Measurements from ENCODE around the gene TNFRSF4. TPM values are rescaled to one million over a fixed set of nuclear protein-coding genes. Genes with fewer than 3 reads are reported as not detected.
"Not testable (repeated sequence)": the region's sequence is repeated elsewhere in the genome, so short reads cannot be mapped to it uniquely, and the experiment has no call there.

Gene TNFRSF4
- polyA plus RNA-seq, 1 donor: 3.2 TPM

DNA sequence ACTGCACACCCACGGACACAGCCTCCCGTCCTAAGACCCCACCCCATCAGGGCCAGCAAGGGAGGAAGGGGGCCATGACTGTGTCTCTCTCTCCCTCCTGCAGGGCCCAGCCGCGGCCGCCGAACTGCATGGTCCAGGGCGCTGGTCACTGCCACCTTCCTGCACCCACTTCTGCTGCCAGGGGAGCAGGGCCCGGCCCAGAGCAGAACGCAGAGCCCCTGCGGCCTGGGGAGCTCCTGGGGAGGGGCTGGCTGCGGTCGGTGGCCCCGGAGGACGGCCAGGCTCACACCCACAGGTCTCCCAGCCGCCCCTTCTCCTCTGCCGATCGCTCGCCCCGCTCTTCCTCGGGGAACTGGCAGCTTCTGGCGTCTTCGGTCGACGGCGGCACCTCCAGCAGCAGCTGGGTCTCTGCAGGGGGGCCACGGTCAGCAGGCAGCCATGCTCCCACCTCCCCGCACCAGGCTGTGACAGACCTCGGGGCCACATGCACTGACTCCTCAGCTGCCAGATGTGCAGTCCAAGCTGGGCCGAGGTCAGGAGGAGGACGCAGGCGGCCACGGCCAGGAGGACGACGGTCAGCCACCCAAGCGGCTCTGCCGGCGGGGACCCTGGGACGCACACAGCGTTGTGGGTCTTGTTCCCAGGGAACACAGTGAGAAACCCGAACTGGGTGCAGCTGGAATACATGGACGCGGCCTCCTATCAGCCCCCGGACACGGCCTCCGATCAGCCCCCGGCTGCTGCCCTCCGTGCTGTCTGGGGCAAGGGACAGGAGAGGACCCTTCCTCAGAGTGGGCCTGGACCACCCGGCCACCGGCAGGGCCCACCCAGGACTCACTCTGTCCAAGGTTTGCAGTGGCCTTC is 10.2 kb downstream of the TNFRSF4 start:
- no peak for DNase-seq (ENCODE audit: low read depth)

DNA sequence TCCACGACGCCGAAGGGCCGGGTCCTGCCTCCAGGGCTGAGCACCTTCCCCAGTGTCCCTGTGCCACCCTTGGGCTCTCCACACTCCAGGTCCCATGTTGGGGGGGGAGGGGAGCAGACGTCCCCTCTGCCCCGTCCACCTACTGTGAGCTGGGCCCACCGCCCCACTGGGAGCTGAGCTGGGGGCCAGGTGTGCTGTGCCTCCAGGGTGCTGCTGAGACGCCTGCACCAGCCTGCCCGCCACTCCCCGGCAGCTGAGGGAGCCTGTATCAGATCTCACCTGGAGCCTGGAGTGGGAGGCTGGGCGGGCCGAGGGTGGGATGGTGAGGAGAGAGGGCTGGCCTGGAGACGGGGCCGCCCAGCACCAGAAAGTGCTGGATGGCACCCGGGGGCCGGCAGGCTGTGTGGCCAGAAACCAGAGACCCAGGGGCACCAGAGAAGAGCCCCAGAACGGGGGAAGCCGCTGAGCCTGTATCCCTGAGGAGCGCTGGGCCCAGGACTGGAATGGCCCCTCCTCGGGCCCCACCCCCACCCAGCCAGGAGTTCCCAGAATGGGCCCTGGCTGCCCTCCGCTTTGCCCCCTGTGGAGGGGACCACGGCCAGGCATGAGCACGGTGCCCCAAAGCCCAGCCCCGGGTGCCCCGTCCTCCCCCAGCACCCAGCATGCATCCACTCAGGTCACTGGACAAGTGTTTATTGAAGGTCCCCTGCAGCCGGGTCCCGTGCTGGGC is 11.0 kb downstream of the TNFRSF4 start:
- DNase-seq (ENCODE audit: low read depth): no peak

DNA sequence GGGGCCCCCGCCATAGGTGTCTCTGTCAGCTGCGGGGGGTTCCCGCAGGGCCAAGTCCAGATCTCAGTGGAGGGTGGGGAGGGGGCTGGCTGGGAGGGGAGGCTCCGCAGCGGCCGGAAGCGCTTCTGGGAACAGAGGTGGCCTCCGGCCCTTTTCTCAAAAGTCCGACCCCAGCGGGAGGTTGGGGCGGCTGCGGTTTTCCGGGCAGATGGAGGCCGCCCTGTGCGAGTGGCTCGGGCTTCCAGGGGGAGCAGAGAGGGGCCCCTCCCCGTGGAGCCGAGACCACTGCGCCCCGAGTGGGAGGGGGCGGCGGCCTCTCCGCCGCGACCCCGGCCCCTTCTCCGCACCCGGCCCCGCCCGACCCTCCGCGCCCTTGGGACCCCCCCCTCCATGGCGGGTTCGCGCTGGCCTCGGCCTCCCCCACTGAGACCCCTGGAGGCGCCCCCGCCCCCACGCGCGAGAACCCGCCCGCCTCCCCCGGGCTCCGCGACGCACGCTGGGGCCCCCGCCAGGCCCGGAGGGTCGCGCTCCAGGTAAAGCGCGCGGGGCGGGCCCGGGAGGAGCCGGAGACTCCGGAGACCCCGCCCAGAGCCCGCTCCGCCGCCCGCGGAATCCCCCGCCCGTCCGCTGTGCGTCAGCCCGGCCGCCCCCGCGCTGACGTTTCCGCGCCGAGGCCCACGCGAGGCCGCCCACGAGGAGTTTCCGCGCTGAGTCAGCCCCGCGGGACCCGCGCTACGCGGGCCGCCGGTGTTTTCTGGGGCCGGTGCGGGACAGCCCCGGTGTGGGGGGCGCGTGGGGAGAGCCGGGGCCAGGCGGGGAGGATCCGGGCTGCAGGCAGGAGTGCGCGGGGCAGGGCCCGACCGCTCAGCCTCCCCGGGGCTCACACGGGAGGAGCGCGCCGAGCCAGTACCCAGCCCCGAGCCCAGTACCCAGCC is 12.8 kb downstream of the TNFRSF4 start:
- no peak for DNase-seq (ENCODE audit: low read depth)

DNA sequence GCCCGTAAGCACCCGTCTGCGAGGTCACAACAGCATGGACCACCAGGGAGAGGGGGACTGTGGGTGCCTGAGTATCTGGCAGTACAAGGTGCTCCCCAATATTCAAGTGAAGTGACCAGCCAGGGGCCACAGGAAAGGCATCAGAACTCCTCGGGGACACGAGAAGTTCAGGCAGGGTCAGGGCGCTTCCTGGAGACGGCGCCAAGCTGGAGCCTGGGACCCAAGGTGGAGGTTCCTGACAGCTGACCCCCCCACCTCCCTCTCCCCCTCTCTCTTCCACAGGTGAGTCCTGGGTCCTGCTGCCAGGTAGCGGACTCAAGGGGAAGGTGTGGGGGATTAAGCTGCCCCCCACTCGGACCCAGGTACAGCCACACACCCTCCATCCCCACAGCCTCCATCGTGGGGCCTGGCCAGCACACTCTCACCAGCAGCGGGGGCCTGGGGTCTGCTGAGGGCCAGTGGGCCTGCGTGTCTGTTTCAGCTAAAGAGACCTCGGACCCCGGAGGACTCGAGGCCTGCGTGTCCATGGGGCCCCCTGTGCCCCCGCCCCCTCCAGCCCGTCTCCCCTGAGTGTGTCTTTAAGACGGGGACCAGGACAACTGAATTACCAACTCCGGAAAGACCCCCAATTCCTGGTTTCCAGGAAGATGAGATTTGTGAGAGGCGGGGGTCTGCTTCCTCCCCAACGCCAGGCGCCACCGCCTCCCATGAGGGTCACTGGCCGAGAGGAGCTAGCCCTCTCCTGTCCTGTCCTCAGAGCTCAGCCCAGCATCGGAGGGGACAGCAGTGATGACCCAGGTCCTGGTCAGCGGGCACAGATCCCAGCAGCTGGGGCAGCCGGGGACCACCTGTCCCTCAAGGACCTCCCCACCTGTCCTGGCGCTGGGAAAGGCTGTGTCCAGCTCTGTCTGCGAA is 13.7 kb downstream of the TNFRSF4 start:
- DNase-seq (ENCODE audit: low read depth): no peak

DNA sequence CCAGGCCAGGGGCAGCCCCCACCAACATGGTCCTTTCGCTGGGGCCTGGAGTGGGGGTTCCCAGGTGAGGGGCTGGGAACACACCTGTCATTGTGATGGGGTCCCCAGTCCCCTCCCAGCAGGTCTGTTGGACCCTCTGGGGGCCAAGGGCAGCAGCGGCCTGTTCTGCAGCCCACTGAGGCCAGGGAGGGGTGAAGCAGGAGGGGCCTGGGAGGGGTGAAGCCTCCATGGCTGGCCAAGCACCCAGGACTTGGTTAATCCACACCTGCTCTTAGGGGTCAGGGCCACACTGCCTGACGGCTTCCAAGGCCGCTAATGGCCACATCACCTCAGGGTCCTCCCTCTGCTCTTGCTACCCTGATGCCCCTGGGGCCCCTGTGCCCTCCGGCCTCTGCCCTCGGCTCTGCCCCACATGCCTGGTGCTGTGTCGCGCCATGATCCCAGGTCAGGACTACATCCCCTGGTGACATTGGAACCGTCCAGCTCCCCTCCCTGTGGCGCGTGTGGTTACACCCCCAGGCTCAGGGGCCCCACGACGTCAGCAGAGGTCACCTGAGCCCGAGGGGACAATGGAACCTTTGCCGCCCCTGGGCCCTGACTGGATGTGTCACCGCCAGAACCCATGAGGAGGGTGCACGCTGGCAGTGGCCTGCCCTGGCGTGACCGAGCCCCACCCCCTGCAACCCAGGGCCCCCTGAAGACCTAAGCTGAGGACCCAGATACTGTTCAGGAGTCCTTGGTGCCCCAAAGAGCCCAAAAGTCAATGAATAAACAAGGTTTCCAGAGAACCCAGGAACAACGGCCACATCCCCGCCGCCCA is 14.6 kb downstream of the TNFRSF4 start:
- no peak for DNase-seq (ENCODE audit: low read depth)

DNA sequence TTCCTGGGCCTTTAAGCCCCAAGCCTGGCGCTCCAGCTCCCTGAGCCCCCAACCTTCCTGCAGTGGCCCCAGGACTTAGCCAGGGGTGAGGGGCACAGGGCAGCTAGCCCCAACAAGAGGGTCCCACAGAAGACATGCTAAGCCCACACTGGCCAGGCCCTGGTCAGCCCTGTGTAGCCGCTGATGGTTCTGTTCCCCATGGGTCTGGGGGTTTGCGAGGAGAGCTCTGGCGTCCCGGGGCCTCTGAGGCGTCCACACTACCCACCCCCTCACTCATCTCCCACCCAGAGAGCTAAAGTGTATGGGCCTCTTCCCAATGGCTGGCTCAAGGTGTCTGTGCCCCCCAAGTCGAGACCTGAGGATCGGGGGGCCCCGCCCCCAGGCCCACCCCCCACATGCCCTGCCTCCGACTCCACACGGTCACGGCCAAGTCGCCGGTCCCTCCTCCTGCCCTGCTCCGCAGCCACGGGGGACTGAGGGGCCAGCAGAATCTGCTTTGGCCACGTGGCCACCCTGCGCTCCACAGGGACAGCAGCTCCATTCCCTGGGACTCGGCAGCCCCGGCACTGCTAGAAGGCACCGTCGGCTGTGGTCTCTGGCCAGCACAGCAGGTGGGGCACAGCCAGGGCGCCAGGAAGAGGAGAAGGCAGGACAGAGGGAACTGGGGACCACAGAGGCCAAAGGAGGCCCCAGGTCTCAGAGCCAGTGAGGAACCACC is 15.4 kb downstream of the TNFRSF4 start:
- no peak for DNase-seq (ENCODE audit: low read depth)

DNA sequence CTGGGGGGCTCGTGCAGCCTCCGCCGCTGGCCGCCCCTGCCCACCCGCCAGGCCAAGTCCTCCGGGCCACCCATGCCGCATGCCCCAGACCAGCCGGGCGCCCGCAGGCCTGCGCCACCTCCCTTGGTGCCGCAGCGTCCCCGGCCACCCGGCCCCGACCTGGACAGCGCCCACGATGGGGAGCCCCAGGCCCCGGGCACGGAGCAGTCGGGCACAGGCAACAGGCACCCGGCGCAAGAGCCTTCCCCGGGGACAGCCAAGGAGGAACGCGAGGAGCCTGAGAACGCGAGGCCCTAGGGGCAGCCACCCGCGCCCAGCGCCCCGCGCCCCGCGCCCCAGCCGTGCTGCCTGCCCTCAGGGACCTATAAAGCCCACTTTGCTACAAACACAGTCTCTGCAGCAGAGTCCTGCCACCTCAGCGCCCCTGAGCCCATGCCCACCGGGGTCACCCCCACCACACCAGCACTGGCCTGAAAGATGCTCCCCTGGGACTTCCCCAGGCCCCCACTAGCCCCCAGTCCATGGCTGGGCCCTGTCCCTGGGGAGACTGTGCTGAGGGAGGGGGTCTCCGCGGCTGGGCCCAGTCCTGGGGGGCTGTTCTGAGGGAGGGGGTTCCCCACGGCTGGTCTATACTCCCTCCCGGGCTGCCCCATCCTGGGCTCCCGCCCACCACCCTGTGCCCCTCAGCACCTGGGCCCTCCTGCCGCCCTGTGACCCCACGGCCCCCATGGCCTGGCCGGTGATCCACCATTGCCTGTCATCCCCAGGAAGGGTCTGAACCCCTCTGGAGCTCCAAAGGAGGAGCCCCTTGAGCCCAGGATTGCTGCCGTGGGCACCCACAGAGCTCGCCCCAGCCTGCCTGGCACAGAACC is 16.2 kb downstream of the TNFRSF4 start:
- DNase-seq (ENCODE audit: low read depth): no peak

GRCh38 chr1:1197188-1197500 is 16.8 kb downstream of the TNFRSF4 start:
- no peak for DNase-seq (ENCODE audit: low read depth)

GRCh38 chr1:1196431-1197187 is 17.3 kb downstream of the TNFRSF4 start:
- DNase-seq (ENCODE audit: low read depth): no peak

DNA sequence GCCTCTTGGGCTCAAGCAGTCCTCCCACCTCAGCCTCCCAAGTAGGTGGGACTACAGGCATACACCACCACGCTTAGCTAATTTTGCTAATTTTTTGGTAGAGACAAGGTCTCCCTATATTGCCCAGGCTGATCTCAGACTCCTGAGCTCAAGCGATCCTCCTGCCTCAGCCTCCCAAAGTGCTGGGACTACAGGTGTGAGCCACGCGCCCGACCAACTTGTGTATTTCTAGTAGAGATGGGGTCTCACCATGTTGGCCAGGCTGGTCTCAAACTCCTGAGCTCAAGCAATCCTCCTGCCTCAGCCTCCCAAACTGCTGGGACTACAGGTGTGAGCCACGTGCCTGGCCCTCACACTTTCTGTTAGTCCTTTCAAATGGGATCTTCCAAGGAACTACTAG is 18.2 kb downstream of the TNFRSF4 start:
- not testable (repeated sequence) for DNase-seq (ENCODE audit: low read depth)

GRCh38 chr1:1194723-1195122 is 19.2 kb downstream of the TNFRSF4 start:
- no peak for DNase-seq (ENCODE audit: low read depth)

DNA sequence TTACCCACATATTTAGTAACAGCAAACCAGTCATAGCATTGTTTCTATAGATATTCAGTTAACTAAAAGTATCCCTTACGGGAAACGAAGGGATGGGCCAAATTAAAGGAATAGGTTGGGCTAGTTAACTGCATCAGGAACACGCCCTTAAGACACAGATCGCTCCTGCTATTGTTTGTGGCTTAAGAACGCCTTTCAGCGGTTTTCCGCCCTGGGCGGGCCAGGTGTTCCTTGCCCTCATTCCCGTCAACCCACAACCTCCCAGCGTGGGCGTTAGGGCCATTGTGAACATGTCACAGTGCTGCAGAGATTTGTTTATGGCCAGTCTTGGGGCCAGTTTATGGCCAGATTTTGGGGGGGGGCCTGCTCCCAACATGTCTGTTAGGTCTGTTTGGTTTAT is 22.2 kb downstream of the TNFRSF4 start:
- no peak for DNase-seq (ENCODE audit: low read depth)

- no peak for DNase-seq (ENCODE audit: low read depth)
Measured at GRCh38 chr1:1189111-1189510, 24.8 kb downstream of the TNFRSF4 start.

GRCh38 chr1:1187938-1188337 is 26.0 kb downstream of the TNFRSF4 start:
- DNase-seq (ENCODE audit: low read depth): no peak

- DNase-seq (ENCODE audit: low read depth): no peak
Measured at GRCh38 chr1:1185101-1185765, 28.7 kb downstream of the TNFRSF4 start.

GRCh38 chr1:1183833-1184775 is 29.8 kb downstream of the TNFRSF4 start:
- DNase-seq (ENCODE audit: low read depth): no peak
